Measurements from ENCODE around the gene FUT8.

Gene FUT8

GRCh38 chr14:65495196-65495595, 82.7 kb downstream of the FUT8 start:
- DNase-seq (ENCODE audit: low spot score): peak; percentile 24

GRCh38 chr14:65496178-65496993, 83.9 kb downstream of the FUT8 start:
- peak; percentile 41 for DNase-seq (ENCODE audit: low spot score)

- DNase-seq (ENCODE audit: low spot score): no peak
Measured at GRCh38 chr14:65499138-65499537, 86.6 kb downstream of the FUT8 start.

GRCh38 chr14:65500075-65500474, 87.5 kb downstream of the FUT8 start:
- DNase-seq (ENCODE audit: low spot score): no peak

GRCh38 chr14:65501328-65501727, 88.8 kb downstream of the FUT8 start:
- DNase-seq (ENCODE audit: low spot score): no peak

GRCh38 chr14:65502676-65503124, 90.2 kb downstream of the FUT8 start:
- DNase-seq (ENCODE audit: low spot score): peak; percentile 88

GRCh38 chr14:65503771-65504170, 91.2 kb downstream of the FUT8 start:
- DNase-seq (ENCODE audit: low spot score): no peak

GRCh38 chr14:65506801-65507200, 94.3 kb downstream of the FUT8 start:
- no peak for DNase-seq (ENCODE audit: low spot score)

GRCh38 chr14:65509842-65510241, 97.3 kb downstream of the FUT8 start:
- DNase-seq (ENCODE audit: low spot score): no peak

GRCh38 chr14:65513671-65514070, 101.1 kb downstream of the FUT8 start:
- no peak for DNase-seq (ENCODE audit: low spot score)

- no peak for DNase-seq (ENCODE audit: low spot score)
Measured at GRCh38 chr14:65517635-65518542, 105.4 kb downstream of the FUT8 start.

- no peak for DNase-seq (ENCODE audit: low spot score)
Measured at GRCh38 chr14:65528069-65528468, 115.5 kb downstream of the FUT8 start.

- DNase-seq (ENCODE audit: low spot score): no peak
Measured at GRCh38 chr14:65531148-65531547, 118.6 kb downstream of the FUT8 start.

- peak; percentile 7 for DNase-seq (ENCODE audit: low spot score)
Measured at GRCh38 chr14:65533736-65534404, 121.3 kb downstream of the FUT8 start.

GRCh38 chr14:65536781-65537423, 124.4 kb downstream of the FUT8 start:
- DNase-seq (ENCODE audit: low spot score): no peak

- DNase-seq (ENCODE audit: low spot score): no peak
Measured at GRCh38 chr14:65548878-65549277, 136.3 kb downstream of the FUT8 start.

GRCh38 chr14:65549429-65549828, 136.9 kb downstream of the FUT8 start:
- no peak for DNase-seq (ENCODE audit: low spot score)

- no peak for DNase-seq (ENCODE audit: low spot score)
Measured at GRCh38 chr14:65550779-65551643, 138.5 kb downstream of the FUT8 start.

GRCh38 chr14:65552724-65553123, 140.2 kb downstream of the FUT8 start:
- DNase-seq (ENCODE audit: low spot score): no peak

GRCh38 chr14:65554837-65555236, 142.3 kb downstream of the FUT8 start:
- DNase-seq (ENCODE audit: low spot score): no peak

GRCh38 chr14:65555358-65555757, 142.8 kb downstream of the FUT8 start:
- no peak for DNase-seq (ENCODE audit: low spot score)

All from kidney tubule cell (primary cell).